ENCODE data around the gene RLF. TPM values are rescaled to one million over a fixed set of nuclear protein-coding genes. Genes with fewer than 3 reads are reported as not detected.

RLF gene
- total and polyA plus RNA-seq, 10 of the 15 experiments (the other 5 are each of a cell fraction or from before 2014, with no cell fraction given) = 2.0 to 19.8 (median 8.7) TPM

DNA sequence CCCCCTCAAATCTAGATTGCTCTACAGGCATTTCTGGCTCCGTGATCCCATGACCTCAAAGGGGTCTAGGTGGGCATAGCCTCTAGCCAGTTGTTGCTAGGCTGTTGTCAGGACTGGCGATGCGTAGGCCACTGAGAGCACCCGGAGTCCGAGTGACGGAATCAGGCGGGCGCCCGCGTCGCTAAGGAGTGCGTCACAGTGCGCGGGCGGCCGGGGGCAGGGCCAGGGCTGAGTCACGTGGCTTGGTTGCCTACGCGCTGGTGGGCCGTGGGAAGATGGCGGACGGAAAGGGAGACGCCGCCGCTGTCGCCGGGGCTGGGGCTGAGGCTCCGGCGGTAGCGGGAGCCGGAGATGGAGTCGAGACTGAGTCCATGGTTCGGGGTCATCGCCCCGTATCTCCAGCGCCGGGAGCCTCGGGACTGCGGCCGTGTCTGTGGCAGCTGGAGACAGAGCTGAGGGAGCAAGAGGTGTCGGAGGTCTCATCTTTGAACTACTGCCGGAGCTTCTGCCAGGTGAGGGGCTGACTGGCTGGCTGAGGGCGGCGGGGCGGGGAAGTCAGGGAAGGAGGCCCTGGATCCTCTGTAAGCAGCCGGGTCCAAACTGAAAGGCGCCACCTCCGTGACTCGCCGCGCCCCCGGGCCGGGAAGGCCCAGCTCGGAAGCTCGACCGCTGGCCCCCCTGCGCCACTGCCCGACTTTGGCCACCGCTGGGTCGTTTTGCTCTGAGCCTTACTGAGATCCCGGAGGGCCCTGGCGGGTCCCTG, at the start of gene RLF (continued):
- TF ChIP-seq, protein P1, sequence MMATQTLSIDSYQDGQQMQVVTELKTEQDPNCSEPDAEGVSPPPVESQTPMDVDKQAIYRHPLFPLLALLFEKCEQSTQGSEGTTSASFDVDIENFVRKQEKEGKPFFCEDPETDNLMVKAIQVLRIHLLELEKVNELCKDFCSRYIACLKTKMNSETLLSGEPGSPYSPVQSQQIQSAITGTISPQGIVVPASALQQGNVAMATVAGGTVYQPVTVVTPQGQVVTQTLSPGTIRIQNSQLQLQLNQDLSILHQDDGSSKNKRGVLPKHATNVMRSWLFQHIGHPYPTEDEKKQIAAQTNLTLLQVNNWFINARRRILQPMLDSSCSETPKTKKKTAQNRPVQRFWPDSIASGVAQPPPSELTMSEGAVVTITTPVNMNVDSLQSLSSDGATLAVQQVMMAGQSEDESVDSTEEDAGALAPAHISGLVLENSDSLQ (IDR thresholded peaks at IDR 0.05) = peak; percentile 29; the same call in 1 of the 2 replicates
- TF ChIP-seq RFX5 (IDR thresholded peaks at IDR 0.05; ENCODE audit: low read depth, low read length) (peak; percentile 87), MYB (IDR thresholded peaks at IDR 0.05; ENCODE audit: borderline replicate concordance, low read depth, low read length) (no peak), ZNF384 (IDR thresholded peaks at IDR 0.05; ENCODE audit: borderline replicate concordance, low read depth, low read length) (no peak), RCOR1 (conservative IDR thresholded peaks at IDR 0.05; ENCODE audit: low read depth, low read length) (no peak), KAT2A (conservative IDR thresholded peaks at IDR 0.05; ENCODE audit: control insufficient read depth, low read depth, low read length) (no peak), ZBED1 (IDR thresholded peaks at IDR 0.05; ENCODE audit: borderline replicate concordance) (no peak), RUNX3 (IDR thresholded peaks at IDR 0.05; ENCODE audit: low read length) (peak; percentile 36; the same call in 1 of the 2 replicates), DPF2 (IDR thresholded peaks at IDR 0.05) (peak; percentile 38), RBBP5 (conservative IDR thresholded peaks at IDR 0.05) (0 out of 2 replicates have a peak, but pooled peaks have one; percentile 25), SIX5 (IDR thresholded peaks at IDR 0.05; ENCODE audit: low read depth, low read length, severe bottlenecking) (peak; percentile 63), CREB1 (IDR thresholded peaks at IDR 0.05; ENCODE audit: low read depth) (peak; percentile 100), ETV6 (conservative IDR thresholded peaks at IDR 0.05 in 1 of 2, IDR thresholded peaks at IDR 0.05 in 1 of 2; ENCODE audit: borderline replicate concordance in 1 of 2, low read depth in 1 of 2) (no peak), YY1 (IDR thresholded peaks at IDR 0.05; ENCODE audit: low read depth, low read length) (peak; percentile 98), BMI1 (IDR thresholded peaks at IDR 0.05; ENCODE audit: borderline replicate concordance) (peak; percentile 77; the same call in 1 of the 2 replicates), NR2C2 (IDR thresholded peaks at IDR 0.05; ENCODE audit: borderline replicate concordance, control insufficient read depth, insufficient read length, low read depth) (no peak), ASH2L (IDR thresholded peaks at IDR 0.05; ENCODE audit: borderline replicate concordance, low read depth) (no peak), CBX3 (IDR thresholded peaks at IDR 0.05; ENCODE audit: borderline replicate concordance, low read depth) (no peak), NR2C1 (IDR thresholded peaks at IDR 0.05) (peak; percentile 59), IRF4 (IDR thresholded peaks at IDR 0.05; ENCODE audit: low read depth, low read length) (no peak), HCFC1 (IDR thresholded peaks at IDR 0.05; ENCODE audit: low read length) (peak; percentile 88)
- TF ChIP-seq, protein P2, sequence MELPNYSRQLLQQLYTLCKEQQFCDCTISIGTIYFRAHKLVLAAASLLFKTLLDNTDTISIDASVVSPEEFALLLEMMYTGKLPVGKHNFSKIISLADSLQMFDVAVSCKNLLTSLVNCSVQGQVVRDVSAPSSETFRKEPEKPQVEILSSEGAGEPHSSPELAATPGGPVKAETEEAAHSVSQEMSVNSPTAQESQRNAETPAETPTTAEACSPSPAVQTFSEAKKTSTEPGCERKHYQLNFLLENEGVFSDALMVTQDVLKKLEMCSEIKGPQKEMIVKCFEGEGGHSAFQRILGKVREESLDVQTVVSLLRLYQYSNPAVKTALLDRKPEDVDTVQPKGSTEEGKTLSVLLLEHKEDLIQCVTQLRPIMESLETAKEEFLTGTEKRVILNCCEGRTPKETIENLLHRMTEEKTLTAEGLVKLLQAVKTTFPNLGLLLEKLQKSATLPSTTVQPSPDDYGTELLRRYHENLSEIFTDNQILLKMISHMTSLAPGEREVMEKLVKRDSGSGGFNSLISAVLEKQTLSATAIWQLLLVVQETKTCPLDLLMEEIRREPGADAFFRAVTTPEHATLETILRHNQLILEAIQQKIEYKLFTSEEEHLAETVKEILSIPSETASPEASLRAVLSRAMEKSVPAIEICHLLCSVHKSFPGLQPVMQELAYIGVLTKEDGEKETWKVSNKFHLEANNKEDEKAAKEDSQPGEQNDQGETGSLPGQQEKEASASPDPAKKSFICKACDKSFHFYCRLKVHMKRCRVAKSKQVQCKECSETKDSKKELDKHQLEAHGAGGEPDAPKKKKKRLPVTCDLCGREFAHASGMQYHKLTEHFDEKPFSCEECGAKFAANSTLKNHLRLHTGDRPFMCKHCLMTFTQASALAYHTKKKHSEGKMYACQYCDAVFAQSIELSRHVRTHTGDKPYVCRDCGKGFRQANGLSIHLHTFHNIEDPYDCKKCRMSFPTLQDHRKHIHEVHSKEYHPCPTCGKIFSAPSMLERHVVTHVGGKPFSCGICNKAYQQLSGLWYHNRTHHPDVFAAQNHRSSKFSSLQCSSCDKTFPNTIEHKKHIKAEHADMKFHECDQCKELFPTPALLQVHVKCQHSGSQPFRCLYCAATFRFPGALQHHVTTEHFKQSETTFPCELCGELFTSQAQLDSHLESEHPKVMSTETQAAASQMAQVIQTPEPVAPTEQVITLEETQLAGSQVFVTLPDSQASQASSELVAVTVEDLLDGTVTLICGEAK (IDR thresholded peaks at IDR 0.05; ENCODE audit: borderline replicate concordance) = peak; percentile 68; the same call in 1 of the 2 replicates
- TF ChIP-seq, protein P3, sequence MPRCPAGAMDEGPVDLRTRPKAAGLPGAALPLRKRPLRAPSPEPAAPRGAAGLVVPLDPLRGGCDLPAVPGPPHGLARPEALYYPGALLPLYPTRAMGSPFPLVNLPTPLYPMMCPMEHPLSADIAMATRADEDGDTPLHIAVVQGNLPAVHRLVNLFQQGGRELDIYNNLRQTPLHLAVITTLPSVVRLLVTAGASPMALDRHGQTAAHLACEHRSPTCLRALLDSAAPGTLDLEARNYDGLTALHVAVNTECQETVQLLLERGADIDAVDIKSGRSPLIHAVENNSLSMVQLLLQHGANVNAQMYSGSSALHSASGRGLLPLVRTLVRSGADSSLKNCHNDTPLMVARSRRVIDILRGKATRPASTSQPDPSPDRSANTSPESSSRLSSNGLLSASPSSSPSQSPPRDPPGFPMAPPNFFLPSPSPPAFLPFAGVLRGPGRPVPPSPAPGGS (IDR thresholded peaks at IDR 0.05; ENCODE audit: borderline replicate concordance, insufficient read depth, low read depth, low read length, poor library complexity, severe bottlenecking) = no peak

All from GM12878 (cell line).